Endodermal cell (in vitro differentiated cells): ENCODE results near the gene FUNDC1. TPM values are rescaled to one million over a fixed set of nuclear protein-coding genes. Genes with fewer than 3 reads are reported as not detected.

Source experiments
- DNase-seq: peaks from one replicate; pipeline ENCODE4 v3.0.0-alpha.2; 2017
- H3K27ac ChIP-seq: 2 replicates; pipeline ENCODE4 v1.5.1; 2013; ENCODE audit warnings: mild to moderate bottlenecking, low read depth, low read length, moderate library complexity
- H3K27me3 ChIP-seq: 2 replicates; pipeline ENCODE4 v1.6.1; 2013; ENCODE audit warnings: mild to moderate bottlenecking, low read length, moderate library complexity; ENCODE audit not compliant: insufficient read depth, control insufficient read depth, poor library complexity, severe bottlenecking
- H3K36me3 ChIP-seq: 2 replicates; pipeline ENCODE4 v1.7.0; 2013; ENCODE audit warnings: mild to moderate bottlenecking, low read length, moderate library complexity; ENCODE audit not compliant: control insufficient read depth, insufficient read depth
- H3K4me1 ChIP-seq: one replicate; pipeline ENCODE4 v1.7.0; 2013; ENCODE audit warnings: low read length; ENCODE audit not compliant: control insufficient read depth, insufficient read depth
- H3K4me3 ChIP-seq: 2 replicates; pipeline ENCODE4 v1.5.1; 2013; ENCODE audit warnings: mild to moderate bottlenecking, low read length, moderate library complexity
- H3K9ac ChIP-seq: 2 replicates; pipeline ENCODE4 v1.6.1; 2013; ENCODE audit warnings: mild to moderate bottlenecking, low read length, moderate library complexity; ENCODE audit not compliant: poor library complexity, severe bottlenecking; ENCODE audit errors: extremely low read depth
- H3K9me3 ChIP-seq: 2 replicates; pipeline ENCODE4 v1.6.1; 2013; ENCODE audit warnings: mild to moderate bottlenecking, low read length, moderate library complexity; ENCODE audit not compliant: control insufficient read depth
- H3K27ac Mint-ChIP-seq: 2 replicates; pipeline ENCODE4 v1.8.0; 2020; ENCODE audit warnings: mixed read lengths
- H3K27me3 Mint-ChIP-seq: 2 replicates; pipeline ENCODE4 v1.8.0; 2021; ENCODE audit warnings: mild to moderate bottlenecking, mixed read lengths; ENCODE audit not compliant: insufficient read depth
- H3K36me3 Mint-ChIP-seq: 2 replicates; pipeline ENCODE4 v1.8.0; 2020; ENCODE audit warnings: low read depth, mixed read lengths
- H3K4me1 Mint-ChIP-seq: 2 replicates; pipeline ENCODE4 v1.8.0; 2020; ENCODE audit warnings: mixed read lengths
- H3K4me3 Mint-ChIP-seq: 2 replicates; pipeline ENCODE4 v1.8.0; 2020; ENCODE audit warnings: mild to moderate bottlenecking, moderate library complexity, mixed read lengths
- H3K9me3 Mint-ChIP-seq: 2 replicates; pipeline ENCODE4 v1.8.0; 2020; ENCODE audit warnings: mild to moderate bottlenecking, mixed read lengths
- CTCF ChIP-seq: fragments of 200-600 bp; sonication (generic); conservative IDR thresholded peaks from 2 replicates; pipeline ENCODE4 v1.5.0; 2021; ENCODE audit warnings: antibody characterized with exemption, mild to moderate bottlenecking
- WGBS, 2 experiments: methylation state at CpG; one replicate each; pipeline versions ENCODE4 v1.1.5 to v1.1.7; 2013; ENCODE audit warnings: missing lambda C conversion rate in 2 of 2, mixed read lengths in 1 of 2; ENCODE audit not compliant: insufficient coverage in 1 of 2, insufficient read length in 1 of 2; 5-methylcytosine and 5-hydroxymethylcytosine counted together
- total RNA-seq, 2 donors: library from RNA; stranded (reverse); fragmentation: NEBNext Ultra II Directional in 1 of 2; extraction: Animal tissue kit (Norgen Biotek cat#: 25700) in 1 of 2; gene quantifications; 2 replicates in 1 of 2; 3 replicates in 1 of 2; pipeline ENCODE4 v1.2.1, GENCODE V29; 2021

Gene FUNDC1
- total RNA-seq, 2 donors from 2014 or later: 19.3 to 21.6 TPM

DNA sequence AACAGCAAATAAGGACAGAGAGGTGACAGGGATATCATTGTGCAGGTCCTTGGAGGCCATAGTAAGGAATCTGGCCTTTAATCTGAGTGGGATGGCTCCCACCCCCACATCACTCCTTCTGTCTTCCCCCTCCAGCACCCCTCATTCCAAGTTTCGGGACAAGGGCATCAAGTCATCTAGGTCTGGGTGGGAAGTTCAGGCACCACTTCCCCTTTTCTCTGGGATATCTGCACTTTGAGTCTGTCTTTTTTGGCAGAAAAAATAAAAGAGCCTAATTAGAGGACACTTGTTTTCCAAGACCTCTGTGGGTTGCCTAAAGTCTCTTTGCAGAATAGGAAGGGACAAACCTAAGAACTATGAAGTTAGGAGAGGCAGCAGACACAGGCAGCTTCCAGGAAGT is 60.1 kb downstream of the FUNDC1 start:
- no peaks in the 10 kb centered on the region for H3K36me3 ChIP-seq
- H3K9me3 ChIP-seq: no peaks in the 10 kb centered on the region
- no peaks in the 10 kb centered on the region for H3K4me1 ChIP-seq
- Mint-ChIP-seq H3K27me3 (no peaks in the 10 kb centered on the region), H3K36me3 (no peaks in the 10 kb centered on the region), H3K9me3 (peaks cover 59% of the 10 kb centered on the region), H3K4me3 (no peak overlapping the region), H3K27ac (no peak overlapping the region), H3K4me1 (no peaks in the 10 kb centered on the region)
- DNase-seq: no peak
- no peak overlapping the region for H3K4me3 ChIP-seq
- no peak overlapping the region for H3K9ac ChIP-seq
- no peak for TF ChIP-seq CTCF
- H3K27me3 ChIP-seq: no peaks in the 10 kb centered on the region
- no peak overlapping the region for H3K27ac ChIP-seq
- WGBS, 2 experiments: 100% methylated on average over 1 of the region's 1 CpG; no CpG with 5 or more reads in 1 of the 2 experiments

DNA sequence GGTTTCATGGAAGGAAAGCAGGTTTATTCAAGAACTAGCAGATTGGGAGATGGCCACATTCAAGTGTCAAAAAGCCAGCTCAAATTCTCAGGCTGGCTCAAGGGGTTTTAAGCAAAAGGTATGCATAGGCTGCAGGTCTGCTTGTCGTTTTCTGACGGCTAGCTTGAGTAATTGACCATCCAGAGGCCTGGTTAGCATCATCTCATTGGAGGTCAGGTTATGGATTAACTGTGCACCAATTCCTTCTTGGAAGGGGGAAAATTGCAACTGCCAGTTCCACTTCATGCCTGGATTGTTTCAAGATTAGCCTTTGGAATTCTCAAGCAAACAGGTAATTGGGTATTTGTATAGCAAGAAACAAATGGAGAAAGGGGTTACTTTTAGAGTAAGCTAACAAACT is 62.1 kb downstream of the FUNDC1 start:
- Histone ChIP-seq H3K9me3 (no peaks in the 10 kb centered on the region), H3K9ac (no peak overlapping the region), H3K27me3 (no peaks in the 10 kb centered on the region), H3K27ac (no peak overlapping the region), H3K4me1 (no peaks in the 10 kb centered on the region), H3K4me3 (no peak overlapping the region), H3K36me3 (no peaks in the 10 kb centered on the region)
- no peak for DNase-seq
- Mint-ChIP-seq H3K9me3 (peaks cover 63% of the 10 kb centered on the region), H3K36me3 (no peaks in the 10 kb centered on the region), H3K27me3 (no peaks in the 10 kb centered on the region), H3K4me1 (no peaks in the 10 kb centered on the region), H3K4me3 (no peak overlapping the region), H3K27ac (no peak overlapping the region)
- TF ChIP-seq CTCF: no peak
- 85% methylated on average over 2 of the region's 2 CpGs; no CpG with 5 or more reads in 1 of the 2 experiments for WGBS, 2 experiments

DNA sequence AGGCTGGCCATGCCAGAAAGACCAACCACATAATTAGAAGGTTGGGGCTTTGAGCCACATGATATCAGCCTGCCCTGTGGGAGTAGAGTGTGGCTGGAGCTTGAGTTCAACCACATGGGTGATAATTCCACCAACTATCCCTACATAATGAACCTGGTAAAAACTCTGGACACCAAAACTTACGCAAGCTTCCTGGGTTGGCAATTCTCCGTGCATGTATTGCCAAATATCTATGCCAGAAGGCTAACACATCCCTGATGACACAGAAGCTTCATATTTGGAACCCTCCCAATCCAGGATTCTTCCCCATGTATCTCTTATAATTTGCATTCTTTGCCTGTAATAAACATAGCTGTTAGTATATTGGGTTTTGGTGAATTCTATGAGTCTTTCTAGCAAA is 68.2 kb downstream of the FUNDC1 start:
- Mint-ChIP-seq H3K27me3 (no peaks in the 10 kb centered on the region), H3K27ac (no peak overlapping the region), H3K9me3 (peaks cover 53% of the 10 kb centered on the region), H3K4me1 (peaks cover 7% of the 10 kb centered on the region), H3K4me3 (no peak overlapping the region), H3K36me3 (no peaks in the 10 kb centered on the region)
- 80 to 92% methylated on average over 1 to 2 of the region's 2 CpGs for WGBS, 2 experiments
- DNase-seq: no peak
- H3K27me3 ChIP-seq: no peaks in the 10 kb centered on the region
- no peak overlapping the region for H3K9ac ChIP-seq
- H3K9me3 ChIP-seq: no peaks in the 10 kb centered on the region
- no peak for TF ChIP-seq CTCF
- H3K4me1 ChIP-seq: no peaks in the 10 kb centered on the region
- no peak overlapping the region for H3K4me3 ChIP-seq
- H3K27ac ChIP-seq: no peak overlapping the region
- H3K36me3 ChIP-seq: no peaks in the 10 kb centered on the region

Other genes starting within 250 kb of the FUNDC1 start
- 1 to 10 TPM; 1.3 to 2.2 TPM for gene EFHC2, start 199.2 kb downstream of the FUNDC1 start, total RNA-seq